ENCODE data around the gene EPB41L5. TPM values are rescaled to one million over a fixed set of nuclear protein-coding genes. Genes with fewer than 3 reads are reported as not detected.
"Not testable (repeated sequence)": the region's sequence is repeated elsewhere in the genome, so short reads cannot be mapped to it uniquely, and the experiment has no call there.

The EPB41L5 gene
- total RNA-seq, 4 donors from 2014 or later = 13.7 to 49.7 (median 21.1) TPM

GRCh38 chr2:120037995-120038541 lies 25.2 kb downstream of the EPB41L5 start:
- no peak overlapping the region for H3K4me3 ChIP-seq
- H3K27me3 ChIP-seq = no peaks in the 10 kb centered on the region
- no peak overlapping the region for H3K27ac ChIP-seq
- WGBS, 2 donors (ENCODE audit: low coverage in 1 of 2) = 64 to 65% methylated on average over 4 of the region's 4 CpGs
- no peak for ATAC-seq
- H3K4me1 ChIP-seq = peaks cover 0 to 9% (median 0%) of the 10 kb centered on the region in 3 donors
- no peaks in the 10 kb centered on the region for H3K36me3 ChIP-seq
- TF ChIP-seq POLR2AphosphoS5 (IDR thresholded peaks at IDR 0.05) (no peak), CTCF (IDR thresholded peaks at IDR 0.05) (no peak), EP300 (IDR thresholded peaks at IDR 0.05) (no peak), POLR2A (IDR thresholded peaks at IDR 0.05) (no peak)
- no peaks in the 10 kb centered on the region for H3K9me3 ChIP-seq

- Histone ChIP-seq H3K27ac (no peak overlapping the region), H3K4me1 (peaks cover 0 to 9% (median 0%) of the 10 kb centered on the region in 3 donors), H3K4me3 (no peak overlapping the region), H3K36me3 (peaks cover 0 to 15% of the 10 kb centered on the region in 2 donors), H3K9me3 (no peaks in the 10 kb centered on the region), H3K27me3 (no peaks in the 10 kb centered on the region)
- WGBS, 2 donors (ENCODE audit: low coverage in 1 of 2) = 11 to 42% methylated on average over 1 of the region's 1 CpG
- no peak for ATAC-seq
- TF ChIP-seq EP300 (IDR thresholded peaks at IDR 0.05) (no peak), POLR2AphosphoS5 (IDR thresholded peaks at IDR 0.05) (no peak), POLR2A (IDR thresholded peaks at IDR 0.05) (no peak), CTCF (IDR thresholded peaks at IDR 0.05) (no peak)
These were observed 29.5 kb downstream of the EPB41L5 start for GRCh38 chr2:120042359-120042758.

GRCh38 chr2:120044336-120044735 lies 31.5 kb downstream of the EPB41L5 start:
- no peak overlapping the region for H3K27ac ChIP-seq
- no peaks in the 10 kb centered on the region for H3K27me3 ChIP-seq
- no peak for ATAC-seq
- H3K4me3 ChIP-seq = no peak overlapping the region
- H3K4me1 ChIP-seq = peaks cover 0 to 9% (median 0%) of the 10 kb centered on the region in 3 donors
- H3K9me3 ChIP-seq = no peaks in the 10 kb centered on the region
- peaks cover 0 to 15% of the 10 kb centered on the region in 2 donors for H3K36me3 ChIP-seq
- TF ChIP-seq EP300 (IDR thresholded peaks at IDR 0.05) (no peak), CTCF (IDR thresholded peaks at IDR 0.05) (no peak), POLR2A (IDR thresholded peaks at IDR 0.05) (no peak), POLR2AphosphoS5 (IDR thresholded peaks at IDR 0.05) (no peak)

DNA sequence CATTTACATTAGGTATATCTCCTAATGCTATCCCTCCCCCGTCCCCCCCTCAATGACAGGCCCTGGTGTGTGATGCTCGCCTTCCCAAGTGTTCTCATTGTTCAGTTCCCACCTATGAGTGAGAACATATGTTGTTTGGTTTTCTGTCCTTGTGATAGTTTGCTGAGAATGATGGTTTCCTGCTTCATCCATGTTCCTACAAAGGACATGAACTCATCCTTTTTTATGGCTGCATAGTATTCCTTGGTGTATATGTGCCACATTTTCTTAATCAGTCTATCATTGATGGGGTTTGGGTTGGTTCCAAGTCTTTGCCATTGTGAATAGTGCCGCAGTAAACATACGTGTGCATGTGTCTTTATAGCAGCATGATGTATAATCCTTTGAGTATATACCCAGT lies 32.9 kb downstream of the EPB41L5 start:
- ATAC-seq, H3K27ac ChIP-seq, H3K4me1 ChIP-seq, H3K9me3 ChIP-seq, H3K27me3 ChIP-seq, H3K4me3 ChIP-seq: not testable (repeated sequence)
- H3K36me3 ChIP-seq = peaks cover 0 to 20% of the 10 kb centered on the region in 2 donors
- 94 to 100% methylated on average over 2 of the region's 4 CpGs for WGBS, 2 donors (ENCODE audit: low coverage in 1 of 2)

GRCh38 chr2:120046252-120046651 lies 33.4 kb downstream of the EPB41L5 start:
- not testable (repeated sequence) for ATAC-seq, H3K27me3 ChIP-seq, H3K4me1 ChIP-seq, H3K4me3 ChIP-seq, H3K27ac ChIP-seq
- Histone ChIP-seq H3K9me3 (peaks cover 0 to 11% (median 0%) of the 10 kb centered on the region in 3 donors), H3K36me3 (peaks cover 0 to 25% of the 10 kb centered on the region in 2 donors)
- 100% methylated on average over 2 of the region's 2 CpGs; no CpG with 5 or more reads in 1 of the 2 donors for WGBS, 2 donors (ENCODE audit: low coverage in 1 of 2)

DNA sequence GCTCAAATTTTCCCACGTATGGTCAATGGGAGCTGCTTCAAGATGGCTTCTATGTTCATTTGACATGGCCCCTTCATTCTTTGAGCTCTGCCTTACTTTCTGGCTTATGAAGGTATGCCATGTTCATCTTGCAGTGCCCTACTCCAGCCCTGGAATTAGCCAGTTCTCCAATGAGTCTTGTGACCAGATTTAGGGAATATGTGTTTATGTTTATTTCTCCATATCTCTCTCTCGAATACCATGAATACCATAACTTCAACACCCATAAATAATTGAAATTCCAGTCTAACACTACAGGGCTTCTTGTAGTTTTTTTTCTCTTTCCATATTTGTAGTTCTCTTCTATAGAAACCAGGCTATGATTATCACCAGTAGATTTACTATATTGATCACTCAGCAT lies 39.7 kb downstream of the EPB41L5 start:
- Histone ChIP-seq H3K36me3 (peaks cover 0 to 19% of the 10 kb centered on the region in 2 donors), H3K4me3 (no peak overlapping the region), H3K27me3 (no peaks in the 10 kb centered on the region), H3K9me3 (peaks cover 0 to 16% (median 0%) of the 10 kb centered on the region in 3 donors), H3K27ac (no peak overlapping the region), H3K4me1 (no peaks in the 10 kb centered on the region)
- no peak for ATAC-seq
- TF ChIP-seq POLR2AphosphoS5 (IDR thresholded peaks at IDR 0.05) (no peak), EP300 (IDR thresholded peaks at IDR 0.05) (no peak), CTCF (IDR thresholded peaks at IDR 0.05) (no peak), POLR2A (IDR thresholded peaks at IDR 0.05) (no peak)
- WGBS, 2 donors (ENCODE audit: low coverage in 1 of 2) = 45 to 74% methylated on average over 1 to 2 of the region's 2 CpGs
